ENCODE results near the gene VTI1A. TPM values are rescaled to one million over a fixed set of nuclear protein-coding genes. Genes with fewer than 3 reads are reported as not detected.

Gene VTI1A
- polyA plus RNA-seq, 1 donor from 2014 or later: 28.7 TPM

DNA sequence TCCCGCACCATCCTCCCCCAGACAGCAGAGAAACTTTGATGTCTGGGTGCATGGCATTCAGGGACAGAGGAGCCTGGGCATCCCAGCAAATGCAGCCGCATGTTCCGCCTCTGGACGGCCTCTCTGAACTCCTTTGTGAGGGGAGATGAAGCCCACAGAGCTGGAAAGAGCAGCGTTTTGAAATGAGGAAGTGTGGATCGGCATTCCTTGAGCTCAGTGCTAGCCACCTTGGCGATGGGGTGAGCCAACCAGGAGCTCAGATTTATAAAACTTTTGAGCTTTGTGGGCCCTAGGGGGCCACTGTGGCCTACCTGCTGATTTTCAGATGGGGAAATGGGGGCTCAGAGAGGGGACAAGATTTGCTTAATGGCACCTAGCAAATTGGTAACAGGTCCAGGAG lies 376.6 kb downstream of the VTI1A start:
- Histone ChIP-seq H3K9ac (ENCODE audit: low read length) (no peak overlapping the region), H3K27me3 (ENCODE audit: insufficient read depth, low read depth, low read length) (no peaks in the 10 kb centered on the region), H3K4me2 (ENCODE audit: low read length) (no peak overlapping the region), H3K9me3 (ENCODE audit: low read length) (no peaks in the 10 kb centered on the region), H2AFZ (ENCODE audit: low read depth, low read length) (no peak overlapping the region), H3K9me2 (ENCODE audit: insufficient read depth, low read length) (no peaks in the 10 kb centered on the region), H4K20me1 (ENCODE audit: insufficient read depth) (no peaks in the 10 kb centered on the region), H3F3A (ENCODE audit: insufficient read depth, low read length, poor library complexity, severe bottlenecking) (no peaks in the 10 kb centered on the region), H3K36me3 (ENCODE audit: insufficient read depth, low read length) (no peaks in the 10 kb centered on the region), H3K79me2 (replicated peaks; ENCODE audit: insufficient read depth, low read length) (no peaks in the 10 kb centered on the region), H3K27ac (ENCODE audit: low read length) (no peak overlapping the region), H3K4me3 (ENCODE audit: low read length) (no peak overlapping the region)
- TF ChIP-seq TAF1 (IDR thresholded peaks at IDR 0.05; ENCODE audit: low read depth): no peak
- no peak for TF ChIP-seq MXI1 (conservative IDR thresholded peaks at IDR 0.05; ENCODE audit: poor library complexity, severe bottlenecking)
- no peak for TF ChIP-seq SMC3 (conservative IDR thresholded peaks at IDR 0.05; ENCODE audit: poor library complexity)
- TF ChIP-seq EP300 (conservative IDR thresholded peaks at IDR 0.05; ENCODE audit: poor library complexity, severe bottlenecking): no peak

DNA sequence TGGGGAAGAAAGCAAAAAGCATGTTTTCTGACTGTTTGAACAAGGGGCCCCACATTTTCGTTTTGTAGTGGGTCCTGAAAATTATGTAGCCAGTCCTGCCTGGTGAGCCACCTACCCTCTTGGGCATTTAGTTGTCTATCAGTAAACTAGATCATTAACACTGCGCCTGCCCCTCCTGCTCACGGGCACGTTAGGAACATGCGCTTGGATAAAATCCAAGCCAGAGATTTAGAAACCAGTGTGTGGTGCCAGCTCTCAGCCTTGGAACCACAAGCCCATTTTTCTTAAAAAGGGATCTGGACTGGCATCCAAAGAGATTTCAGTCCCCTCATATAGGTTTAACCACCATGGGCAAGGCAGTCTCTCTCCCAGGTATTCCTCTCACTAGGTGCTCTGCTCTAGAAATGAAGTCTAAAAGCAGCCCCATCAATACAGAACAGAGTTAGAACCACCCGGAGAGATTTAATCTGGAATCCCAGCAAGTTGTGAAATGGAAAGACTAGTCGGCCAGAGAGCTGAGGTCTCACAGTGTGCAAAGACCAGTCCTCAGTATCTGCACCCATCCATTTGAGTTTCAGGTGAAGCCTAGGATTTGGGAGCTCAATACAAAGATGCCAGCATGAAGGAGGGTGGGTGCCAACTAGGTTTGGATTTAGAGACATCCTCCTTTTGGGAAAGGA lies 379.1 kb downstream of the VTI1A start:
- Histone ChIP-seq H4K20me1 (ENCODE audit: insufficient read depth) (no peaks in the 10 kb centered on the region), H3K9ac (ENCODE audit: low read length) (no peak overlapping the region), H3K9me2 (ENCODE audit: insufficient read depth, low read length) (no peaks in the 10 kb centered on the region), H3K4me2 (ENCODE audit: low read length) (no peak overlapping the region), H2AFZ (ENCODE audit: low read depth, low read length) (no peak overlapping the region), H3F3A (ENCODE audit: insufficient read depth, low read length, poor library complexity, severe bottlenecking) (no peaks in the 10 kb centered on the region), H3K27ac (ENCODE audit: low read length) (no peak overlapping the region), H3K4me3 (ENCODE audit: low read length) (no peak overlapping the region), H3K36me3 (ENCODE audit: insufficient read depth, low read length) (no peaks in the 10 kb centered on the region), H3K9me3 (ENCODE audit: low read length) (no peaks in the 10 kb centered on the region), H3K79me2 (replicated peaks; ENCODE audit: insufficient read depth, low read length) (no peaks in the 10 kb centered on the region), H3K27me3 (ENCODE audit: insufficient read depth, low read depth, low read length) (no peaks in the 10 kb centered on the region)
- TF ChIP-seq EZH2 (IDR thresholded peaks at IDR 0.05; ENCODE audit: borderline replicate concordance, insufficient read depth, low read length, poor library complexity, severe bottlenecking): no peak
- TF ChIP-seq, protein P1, sequence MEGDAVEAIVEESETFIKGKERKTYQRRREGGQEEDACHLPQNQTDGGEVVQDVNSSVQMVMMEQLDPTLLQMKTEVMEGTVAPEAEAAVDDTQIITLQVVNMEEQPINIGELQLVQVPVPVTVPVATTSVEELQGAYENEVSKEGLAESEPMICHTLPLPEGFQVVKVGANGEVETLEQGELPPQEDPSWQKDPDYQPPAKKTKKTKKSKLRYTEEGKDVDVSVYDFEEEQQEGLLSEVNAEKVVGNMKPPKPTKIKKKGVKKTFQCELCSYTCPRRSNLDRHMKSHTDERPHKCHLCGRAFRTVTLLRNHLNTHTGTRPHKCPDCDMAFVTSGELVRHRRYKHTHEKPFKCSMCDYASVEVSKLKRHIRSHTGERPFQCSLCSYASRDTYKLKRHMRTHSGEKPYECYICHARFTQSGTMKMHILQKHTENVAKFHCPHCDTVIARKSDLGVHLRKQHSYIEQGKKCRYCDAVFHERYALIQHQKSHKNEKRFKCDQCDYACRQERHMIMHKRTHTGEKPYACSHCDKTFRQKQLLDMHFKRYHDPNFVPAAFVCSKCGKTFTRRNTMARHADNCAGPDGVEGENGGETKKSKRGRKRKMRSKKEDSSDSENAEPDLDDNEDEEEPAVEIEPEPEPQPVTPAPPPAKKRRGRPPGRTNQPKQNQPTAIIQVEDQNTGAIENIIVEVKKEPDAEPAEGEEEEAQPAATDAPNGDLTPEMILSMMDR (IDR thresholded peaks at IDR 0.05; ENCODE audit: poor library complexity, severe bottlenecking): no peak
- no peak for TF ChIP-seq POLR2AphosphoS5 (IDR thresholded peaks at IDR 0.05)
- no peak for TF ChIP-seq RAD21 (conservative IDR thresholded peaks at IDR 0.05)
- TF ChIP-seq EP300 (conservative IDR thresholded peaks at IDR 0.05; ENCODE audit: poor library complexity, severe bottlenecking): no peak
- TF ChIP-seq TAF1 (IDR thresholded peaks at IDR 0.05; ENCODE audit: low read depth): no peak
- no peak for TF ChIP-seq SMC3 (conservative IDR thresholded peaks at IDR 0.05; ENCODE audit: poor library complexity)
- TF ChIP-seq, protein P2, sequence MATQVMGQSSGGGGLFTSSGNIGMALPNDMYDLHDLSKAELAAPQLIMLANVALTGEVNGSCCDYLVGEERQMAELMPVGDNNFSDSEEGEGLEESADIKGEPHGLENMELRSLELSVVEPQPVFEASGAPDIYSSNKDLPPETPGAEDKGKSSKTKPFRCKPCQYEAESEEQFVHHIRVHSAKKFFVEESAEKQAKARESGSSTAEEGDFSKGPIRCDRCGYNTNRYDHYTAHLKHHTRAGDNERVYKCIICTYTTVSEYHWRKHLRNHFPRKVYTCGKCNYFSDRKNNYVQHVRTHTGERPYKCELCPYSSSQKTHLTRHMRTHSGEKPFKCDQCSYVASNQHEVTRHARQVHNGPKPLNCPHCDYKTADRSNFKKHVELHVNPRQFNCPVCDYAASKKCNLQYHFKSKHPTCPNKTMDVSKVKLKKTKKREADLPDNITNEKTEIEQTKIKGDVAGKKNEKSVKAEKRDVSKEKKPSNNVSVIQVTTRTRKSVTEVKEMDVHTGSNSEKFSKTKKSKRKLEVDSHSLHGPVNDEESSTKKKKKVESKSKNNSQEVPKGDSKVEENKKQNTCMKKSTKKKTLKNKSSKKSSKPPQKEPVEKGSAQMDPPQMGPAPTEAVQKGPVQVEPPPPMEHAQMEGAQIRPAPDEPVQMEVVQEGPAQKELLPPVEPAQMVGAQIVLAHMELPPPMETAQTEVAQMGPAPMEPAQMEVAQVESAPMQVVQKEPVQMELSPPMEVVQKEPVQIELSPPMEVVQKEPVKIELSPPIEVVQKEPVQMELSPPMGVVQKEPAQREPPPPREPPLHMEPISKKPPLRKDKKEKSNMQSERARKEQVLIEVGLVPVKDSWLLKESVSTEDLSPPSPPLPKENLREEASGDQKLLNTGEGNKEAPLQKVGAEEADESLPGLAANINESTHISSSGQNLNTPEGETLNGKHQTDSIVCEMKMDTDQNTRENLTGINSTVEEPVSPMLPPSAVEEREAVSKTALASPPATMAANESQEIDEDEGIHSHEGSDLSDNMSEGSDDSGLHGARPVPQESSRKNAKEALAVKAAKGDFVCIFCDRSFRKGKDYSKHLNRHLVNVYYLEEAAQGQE (IDR thresholded peaks at IDR 0.05; ENCODE audit: borderline replicate concordance): no peak
- no peak for TF ChIP-seq MXI1 (conservative IDR thresholded peaks at IDR 0.05; ENCODE audit: poor library complexity, severe bottlenecking)
